RWPE2 (cell line): ENCODE results near the gene PPAN.

Experiments
- ATAC-seq: fragments of 200-7000 bp; cut with Tn5 transposase; 3 replicates; pipeline ENCODE4 v1.9.1; 2021; ENCODE audit warnings: low read depth
- DNase-seq: peaks from one replicate; pipeline ENCODE4 v3.0.0-alpha.2; 2020; ENCODE audit warnings: low spot score
- H3K27ac ChIP-seq: fragments of 450-650 bp; 2 replicates; pipeline ENCODE4 v1.5.1; 2017; ENCODE audit warnings: mild to moderate bottlenecking; ENCODE audit not compliant: poor library complexity, severe bottlenecking
- H3K27me3 ChIP-seq: fragments of 250-450 bp; sonication (Bioruptor Pico); 2 replicates; pipeline ENCODE4 v1.5.1; 2021; ENCODE audit warnings: mild to moderate bottlenecking, moderate library complexity; ENCODE audit not compliant: insufficient read depth, poor library complexity, severe bottlenecking
- H3K36me3 ChIP-seq: fragments of 250-450 bp; sonication (Bioruptor Pico); 2 replicates; pipeline ENCODE4 v1.5.1; 2020; ENCODE audit warnings: low read depth, mild to moderate bottlenecking, moderate library complexity
- H3K4me1 ChIP-seq: fragments of 250-450 bp; sonication (Bioruptor Pico); 2 replicates; pipeline ENCODE4 v1.5.1; 2021; ENCODE audit warnings: mild to moderate bottlenecking, moderate library complexity; ENCODE audit not compliant: insufficient read depth, poor library complexity, severe bottlenecking
- H3K4me3 ChIP-seq: fragments of 250-450 bp; sonication (Bioruptor Pico); 2 replicates; pipeline ENCODE4 v1.5.1; 2021; ENCODE audit warnings: mild to moderate bottlenecking, moderate library complexity; ENCODE audit not compliant: severe bottlenecking
- H3K9me3 ChIP-seq: fragments of 250-450 bp; sonication (Bioruptor Pico); 2 replicates; pipeline ENCODE4 v1.5.1; 2021; ENCODE audit warnings: mild to moderate bottlenecking, moderate library complexity; ENCODE audit not compliant: severe bottlenecking
- CTCF ChIP-seq: fragments of 450-650 bp; IDR thresholded peaks from one replicate; pipeline ENCODE4 v1.5.1; 2017; ENCODE audit warnings: mild to moderate bottlenecking, moderate library complexity; ENCODE audit not compliant: poor library complexity, severe bottlenecking

Gene PPAN

GRCh38 chr19:10115392-10116084 is 9.4 kb downstream of the PPAN start:
- DNase-seq: no peak
- H3K4me3 ChIP-seq: no peak overlapping the region
- no peaks in the 10 kb centered on the region for H3K9me3 ChIP-seq
- peaks cover 58% of the 10 kb centered on the region for H3K36me3 ChIP-seq
- no peak for ATAC-seq
- no peaks in the 10 kb centered on the region for H3K27me3 ChIP-seq
- TF ChIP-seq CTCF: no peak
- no peak overlapping the region for H3K27ac ChIP-seq
- peaks cover 3% of the 10 kb centered on the region for H3K4me1 ChIP-seq

GRCh38 chr19:10116085-10116865 is 10.1 kb downstream of the PPAN start:
- DNase-seq (no peak), ATAC-seq (no peak)
- no peak for TF ChIP-seq CTCF
- H3K9me3 ChIP-seq: no peaks in the 10 kb centered on the region
- H3K4me3 ChIP-seq: no peak overlapping the region
- peaks cover 51% of the 10 kb centered on the region for H3K36me3 ChIP-seq
- peaks cover 9% of the 10 kb centered on the region for H3K4me1 ChIP-seq
- no peaks in the 10 kb centered on the region for H3K27me3 ChIP-seq
- no peak overlapping the region for H3K27ac ChIP-seq

GRCh38 chr19:10116866-10117616 is 10.9 kb downstream of the PPAN start:
- no peak for DNase-seq
- Histone ChIP-seq H3K36me3 (peaks cover 46% of the 10 kb centered on the region), H3K27ac (no peak overlapping the region)

GRCh38 chr19:10118960-10119359 is 12.8 kb downstream of the PPAN start:
- H3K36me3 ChIP-seq: peaks cover 43% of the 10 kb centered on the region
- no peaks in the 10 kb centered on the region for H3K27me3 ChIP-seq
- ATAC-seq (no peak), DNase-seq (no peak)
- H3K4me3 ChIP-seq: peak overlapping the region; percentile 84
- no peak for TF ChIP-seq CTCF
- H3K27ac ChIP-seq: peak overlapping the region; percentile 54
- no peaks in the 10 kb centered on the region for H3K9me3 ChIP-seq
- peaks cover 9% of the 10 kb centered on the region for H3K4me1 ChIP-seq

More at GRCh38 chr19:10116866-10117616, 10.9 kb downstream of the PPAN start:
- no peak overlapping the region for H3K4me3 ChIP-seq
- H3K9me3 ChIP-seq: no peaks in the 10 kb centered on the region
- peaks cover 9% of the 10 kb centered on the region for H3K4me1 ChIP-seq
- no peaks in the 10 kb centered on the region for H3K27me3 ChIP-seq
- ATAC-seq: no peak
- TF ChIP-seq CTCF: no peak
